Mesendoderm (in vitro differentiated cells): Measurements from ENCODE around the gene ACTMAP.

ENCODE experiments used
- DNase-seq: peaks from one replicate; pipeline ENCODE4 v3.0.0; 2013
- H2AK5ac ChIP-seq: 2 replicates; pipeline ENCODE4 v1.6.1; 2013; ENCODE audit warnings: low read length, inconsistent platforms
- H2BK120ac ChIP-seq: 2 replicates; pipeline ENCODE4 v1.6.1; 2013; ENCODE audit warnings: low read depth, mild to moderate bottlenecking, low read length, moderate library complexity, mixed read lengths
- H2BK15ac ChIP-seq: replicated peaks from 2 replicates; pipeline ENCODE4 v1.6.1; 2013; ENCODE audit warnings: low read depth, mild to moderate bottlenecking, moderate library complexity
- H2BK5ac ChIP-seq: 2 replicates; pipeline ENCODE4 v1.6.1; 2013; ENCODE audit warnings: low read length, inconsistent platforms
- H3K18ac ChIP-seq: 2 replicates; pipeline ENCODE4 v1.6.1; 2013; ENCODE audit warnings: mild to moderate bottlenecking, low read length, mixed read lengths
- H3K23ac ChIP-seq: one replicate; pipeline ENCODE4 v1.6.1; 2013; ENCODE audit warnings: low read length
- H3K27ac ChIP-seq: 2 replicates; pipeline ENCODE4 v1.5.1; 2013; ENCODE audit warnings: low read depth, mild to moderate bottlenecking, inconsistent platforms, low read length, moderate library complexity
- H3K27me3 ChIP-seq: 2 replicates; pipeline ENCODE4 v1.6.1; 2013; ENCODE audit warnings: low read length, control low read depth, mild to moderate bottlenecking, inconsistent platforms; ENCODE audit not compliant: insufficient read depth, poor library complexity
- H3K36me3 ChIP-seq: 2 replicates; pipeline ENCODE4 v1.6.1; 2013; ENCODE audit warnings: low read length, inconsistent platforms; ENCODE audit not compliant: control insufficient read depth, insufficient read depth
- H3K4ac ChIP-seq: one replicate; pipeline ENCODE4 v1.6.1; 2013; ENCODE audit warnings: low read depth, mild to moderate bottlenecking, low read length, moderate library complexity
- H3K4me1 ChIP-seq: 2 replicates; pipeline ENCODE4 v1.6.1; 2013; ENCODE audit warnings: low read depth, low read length, inconsistent platforms; ENCODE audit not compliant: control insufficient read depth
- H3K4me2 ChIP-seq: 2 replicates; pipeline ENCODE4 v1.6.1; 2013; ENCODE audit warnings: low read length
- H3K4me3 ChIP-seq: 2 replicates; pipeline ENCODE4 v1.5.1; 2013; ENCODE audit warnings: mild to moderate bottlenecking, low read length
- H3K56ac ChIP-seq: one replicate; pipeline ENCODE4 v1.6.1; 2013; ENCODE audit warnings: low read length
- H3K79me1 ChIP-seq: 2 replicates; pipeline ENCODE4 v1.6.1; 2013; ENCODE audit warnings: low read length, inconsistent platforms
- H3K79me2 ChIP-seq: 2 replicates; pipeline ENCODE4 v1.6.1; 2013; ENCODE audit warnings: mild to moderate bottlenecking, low read length; ENCODE audit not compliant: control insufficient read depth, insufficient read depth
- H3K9ac ChIP-seq: 2 replicates; pipeline ENCODE4 v1.6.1; 2013; ENCODE audit warnings: low read length, inconsistent platforms
- H4K5ac ChIP-seq: one replicate; pipeline ENCODE4 v1.6.1; 2013; ENCODE audit warnings: low read length
- H4K8ac ChIP-seq: one replicate; pipeline ENCODE4 v1.6.1; 2013; ENCODE audit warnings: low read depth, mild to moderate bottlenecking, control low read depth, low read length, moderate library complexity
- WGBS: extraction: QIAGEN DNeasy Blood & Tissue Kit; methylation state at CpG from one replicate; pipeline ENCODE4 v1.1.7; 2013; ENCODE audit warnings: low lambda C conversion rate, missing lambda C conversion rate; ENCODE audit not compliant: insufficient coverage; ENCODE audit errors: extremely low coverage; 5-methylcytosine and 5-hydroxymethylcytosine counted together

The ACTMAP gene

DNA sequence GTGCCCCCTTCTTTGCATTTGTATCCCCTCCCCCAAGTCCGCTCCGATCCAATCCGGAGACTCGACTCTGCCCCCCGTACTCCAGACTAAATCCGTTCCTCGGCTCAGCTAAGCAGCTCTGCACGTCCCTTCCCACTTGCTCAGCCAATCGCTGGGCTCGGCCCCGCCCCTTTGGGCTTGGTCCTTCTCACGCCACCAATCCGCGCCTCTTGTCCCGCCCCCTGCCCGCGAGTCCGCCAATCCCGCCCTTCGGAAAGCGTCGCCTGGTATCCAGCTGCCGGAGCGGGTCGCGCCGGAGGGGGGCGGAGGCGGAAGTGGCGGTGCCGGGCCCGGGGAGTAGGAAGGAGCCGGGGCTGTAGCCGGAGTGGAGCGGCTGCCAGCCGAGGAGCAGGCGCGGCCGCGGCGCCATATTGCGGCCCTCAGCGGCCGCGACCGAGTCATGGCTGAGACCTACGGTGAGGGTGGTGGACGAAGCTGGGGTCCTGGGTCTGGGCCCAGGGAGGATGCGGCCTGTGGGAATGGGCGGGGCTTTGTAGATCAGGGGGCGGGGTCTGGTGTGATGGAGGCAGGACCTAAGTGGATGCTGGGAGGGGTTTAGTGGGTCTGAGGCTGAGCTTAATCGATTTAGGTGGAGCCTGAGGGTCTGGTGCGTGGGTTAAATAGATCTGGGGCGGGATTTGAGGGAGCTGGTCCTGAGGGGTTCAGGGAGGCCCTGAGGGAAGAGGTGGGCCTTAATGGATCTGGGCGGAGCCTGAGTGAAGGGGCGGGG, 27.8 kb upstream of the ACTMAP start, which contains the start of gene RAB4B:
Gene RAB4B, plus strand, starts transcription at position 311 of the 769 bp plus-strand sequence. Its CDS starts 129 bp downstream, at position 440.
- Histone ChIP-seq H2AK5ac (no peak within 1 kb of the TSS), H4K5ac (peak within 1 kb of the TSS; percentile 91), H3K9ac (peak within 1 kb of the TSS; percentile 89), H3K56ac (peak within 1 kb of the TSS; percentile 93), H3K4me3 (peak within 1 kb of the TSS; percentile 81), H4K8ac (no peak within 1 kb of the TSS), H3K4ac (peak within 1 kb of the TSS; percentile 58), H2BK15ac (no peak within 1 kb of the TSS), H3K79me1 (no peaks in the 10 kb centered on the region), H3K79me2 (no peaks in the 10 kb centered on the region), H3K4me2 (peak within 1 kb of the TSS; percentile 94), H2BK5ac (peak within 1 kb of the TSS; percentile 89), H3K27me3 (no peaks in the 10 kb centered on the region), H3K27ac (peak within 1 kb of the TSS; percentile 96), H3K4me1 (peaks cover 5% of the 10 kb centered on the region), H3K18ac (peak within 1 kb of the TSS; percentile 77), H3K36me3 (no peaks in the 10 kb centered on the region), H2BK120ac (no peak within 1 kb of the TSS), H3K23ac (no peak within 1 kb of the TSS)
- no CpG with 5 or more reads among the region's 56 CpGs for WGBS
- DNase-seq: peak; percentile 100

DNA sequence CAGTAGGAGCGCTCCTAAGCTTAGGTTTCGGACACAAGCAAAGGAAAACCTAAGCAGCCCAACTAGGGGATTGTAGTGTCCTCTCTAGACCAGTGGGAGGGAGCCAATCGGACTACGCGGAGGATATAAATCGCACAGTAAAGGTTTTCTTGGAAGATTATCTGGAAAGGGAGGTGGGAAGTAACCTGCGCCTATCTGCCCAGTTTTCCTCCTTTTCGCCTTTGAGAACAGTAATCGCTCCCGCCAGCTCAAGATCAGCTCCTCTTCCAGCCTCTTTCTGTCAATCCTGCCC, 27.3 kb upstream of the ACTMAP start:
- Histone ChIP-seq H2AK5ac (no peak overlapping the region), H3K4me2 (peak overlapping the region; percentile 94), H3K79me1 (no peaks in the 10 kb centered on the region), H3K4ac (no peak overlapping the region), H3K27me3 (no peaks in the 10 kb centered on the region), H3K4me3 (peak overlapping the region; percentile 48), H3K18ac (peak overlapping the region; percentile 77), H3K4me1 (peaks cover 5% of the 10 kb centered on the region), H3K9ac (peak overlapping the region; percentile 89), H4K8ac (no peak overlapping the region), H4K5ac (no peak overlapping the region), H3K56ac (peak overlapping the region; percentile 93), H2BK5ac (peak overlapping the region; percentile 89), H2BK15ac (no peak overlapping the region), H3K23ac (no peak overlapping the region), H3K36me3 (no peaks in the 10 kb centered on the region), H2BK120ac (no peak overlapping the region), H3K79me2 (no peaks in the 10 kb centered on the region), H3K27ac (peak overlapping the region; percentile 89)
- DNase-seq: no peak
- no CpG with 5 or more reads among the region's 10 CpGs for WGBS

DNA sequence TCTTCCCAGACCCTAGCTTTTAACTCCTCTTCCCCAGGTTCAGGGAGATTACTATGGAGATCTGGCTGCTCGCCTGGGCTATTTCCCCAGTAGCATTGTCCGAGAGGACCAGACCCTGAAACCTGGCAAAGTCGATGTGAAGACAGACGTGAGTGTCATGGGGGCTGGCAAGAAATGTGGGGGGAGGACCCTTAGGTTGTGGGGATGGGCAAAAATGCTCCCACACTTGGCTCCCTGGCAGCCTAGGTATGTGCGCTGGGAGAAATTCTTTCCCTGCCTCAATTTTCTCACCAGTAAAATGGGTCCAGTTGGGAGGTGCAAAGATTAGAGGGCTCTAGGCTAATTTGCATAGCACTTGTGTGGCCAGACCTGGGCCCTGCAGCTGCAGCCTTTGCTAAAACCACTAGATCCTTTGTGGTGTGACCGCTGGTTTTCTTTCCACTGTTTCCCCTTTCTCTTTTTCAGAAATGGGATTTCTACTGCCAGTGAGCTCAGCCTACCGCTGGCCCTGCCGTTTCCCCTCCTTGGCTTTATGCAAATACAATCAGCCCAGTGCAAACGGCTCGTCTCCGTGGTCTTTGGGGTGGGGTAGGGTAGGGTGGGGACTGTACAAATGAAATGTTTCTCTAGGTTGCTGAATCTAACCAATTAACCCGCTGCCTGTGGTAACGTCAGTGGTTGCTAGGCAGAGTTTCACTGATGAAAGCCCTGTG, 26.8 kb upstream of the ACTMAP start:
- Histone ChIP-seq H2BK120ac (no peak overlapping the region), H3K4me1 (peaks cover 5% of the 10 kb centered on the region), H3K18ac (peak overlapping the region; percentile 77), H4K8ac (peak overlapping the region; percentile 14), H3K36me3 (no peaks in the 10 kb centered on the region), H3K4ac (no peak overlapping the region), H3K79me2 (no peaks in the 10 kb centered on the region), H2AK5ac (no peak overlapping the region), H3K27ac (peak overlapping the region; percentile 89), H3K9ac (peak overlapping the region; percentile 89), H4K5ac (peak overlapping the region; percentile 91), H3K4me2 (peak overlapping the region; percentile 94), H3K4me3 (peak overlapping the region; percentile 48), H2BK5ac (no peak overlapping the region), H2BK15ac (no peak overlapping the region), H3K56ac (peak overlapping the region; percentile 93), H3K79me1 (no peaks in the 10 kb centered on the region), H3K27me3 (no peaks in the 10 kb centered on the region), H3K23ac (no peak overlapping the region)
- WGBS: no CpG with 5 or more reads among the region's 13 CpGs
- DNase-seq: peak; percentile 98

GRCh38 chr19:40776364-40776763, 26.1 kb upstream of the ACTMAP start:
- Histone ChIP-seq H3K79me2 (no peaks in the 10 kb centered on the region), H3K27me3 (no peaks in the 10 kb centered on the region), H2AK5ac (no peak overlapping the region), H3K4me1 (peaks cover 5% of the 10 kb centered on the region), H2BK5ac (no peak overlapping the region), H3K23ac (no peak overlapping the region), H4K8ac (no peak overlapping the region), H3K27ac (no peak overlapping the region), H3K9ac (no peak overlapping the region), H3K4ac (no peak overlapping the region), H3K79me1 (no peaks in the 10 kb centered on the region), H3K4me2 (no peak overlapping the region), H2BK120ac (no peak overlapping the region), H2BK15ac (no peak overlapping the region), H4K5ac (no peak overlapping the region), H3K18ac (no peak overlapping the region), H3K4me3 (no peak overlapping the region), H3K36me3 (no peaks in the 10 kb centered on the region), H3K56ac (no peak overlapping the region)
- no CpG with 5 or more reads among the region's 7 CpGs for WGBS
- no peak for DNase-seq

DNA sequence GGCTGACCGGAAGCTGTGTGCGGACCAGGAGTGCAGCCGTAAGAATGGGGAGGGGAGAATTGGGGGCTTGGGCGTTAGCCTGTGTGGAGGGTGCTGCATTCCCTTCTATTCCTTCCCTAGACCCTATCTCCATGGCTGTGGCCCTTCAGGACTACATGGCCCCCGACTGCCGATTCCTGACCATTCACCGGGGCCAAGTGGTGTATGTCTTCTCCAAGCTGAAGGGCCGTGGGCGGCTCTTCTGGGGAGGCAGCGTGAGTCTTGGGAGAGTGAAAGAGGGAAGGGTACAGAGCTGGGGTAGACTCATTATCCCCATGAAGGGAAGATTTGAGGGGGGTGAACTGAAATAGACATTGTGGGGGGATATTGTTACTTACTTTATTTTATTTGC, 25.4 kb upstream of the ACTMAP start:
- no peak overlapping the region for H4K8ac ChIP-seq
- H3K79me2 ChIP-seq: no peaks in the 10 kb centered on the region
- H3K18ac ChIP-seq: no peak overlapping the region
- no peak overlapping the region for H3K23ac ChIP-seq
- no peak overlapping the region for H2BK120ac ChIP-seq
- no peak overlapping the region for H3K9ac ChIP-seq
- no peak overlapping the region for H4K5ac ChIP-seq
- H3K4ac ChIP-seq: no peak overlapping the region
- no peak overlapping the region for H3K56ac ChIP-seq
- no CpG with 5 or more reads among the region's 10 CpGs for WGBS
- H3K4me3 ChIP-seq: no peak overlapping the region
- H3K27me3 ChIP-seq: no peaks in the 10 kb centered on the region
- no peak overlapping the region for H2BK15ac ChIP-seq
- no peaks in the 10 kb centered on the region for H3K36me3 ChIP-seq
- H2AK5ac ChIP-seq: no peak overlapping the region
- no peak overlapping the region for H3K4me2 ChIP-seq
- no peaks in the 10 kb centered on the region for H3K79me1 ChIP-seq
- DNase-seq: no peak
- no peak overlapping the region for H2BK5ac ChIP-seq
- H3K4me1 ChIP-seq: peaks cover 5% of the 10 kb centered on the region
- no peak overlapping the region for H3K27ac ChIP-seq
